Astrocyte of the cerebellum (primary cell): ENCODE measurements around the gene USP13.
A peak's percentile ranks its signal among the peaks of the same experiment; 100 is the strongest.

Experiments
- DNase-seq: peaks from one replicate; pipeline ENCODE4 v3.0.0-alpha.2; 2011; ENCODE audit warnings: low read depth
- H3K4me3 ChIP-seq: 2 replicates; pipeline ENCODE4 v1.5.1; 2011; ENCODE audit warnings: mild to moderate bottlenecking, low read depth, low read length, moderate library complexity
- CTCF ChIP-seq: IDR thresholded peaks from 2 replicates; pipeline ENCODE4 v1.5.1; 2012; ENCODE audit warnings: low read length, low read depth, moderate library complexity, mild to moderate bottlenecking; ENCODE audit errors: missing control alignments
- in situ Hi-C: cut with HindIII; loops from 2 replicates; pipeline ENCODE4 v1.10.0; 2017; ENCODE audit warnings: low sequenced_read_pairs

Gene USP13

GRCh38 chr3:179811321-179812095, 158.7 kb downstream of the USP13 start:
- H3K4me3 ChIP-seq = no peak overlapping the region
- in situ Hi-C loops = no loop called here
- TF ChIP-seq CTCF = peak; percentile 71
- peak; percentile 62 for DNase-seq

GRCh38 chr3:179812096-179812382, 159.2 kb downstream of the USP13 start:
- no peak for TF ChIP-seq CTCF
- in situ Hi-C loops = no loop called here
- no peak overlapping the region for H3K4me3 ChIP-seq
- DNase-seq = no peak

DNA sequence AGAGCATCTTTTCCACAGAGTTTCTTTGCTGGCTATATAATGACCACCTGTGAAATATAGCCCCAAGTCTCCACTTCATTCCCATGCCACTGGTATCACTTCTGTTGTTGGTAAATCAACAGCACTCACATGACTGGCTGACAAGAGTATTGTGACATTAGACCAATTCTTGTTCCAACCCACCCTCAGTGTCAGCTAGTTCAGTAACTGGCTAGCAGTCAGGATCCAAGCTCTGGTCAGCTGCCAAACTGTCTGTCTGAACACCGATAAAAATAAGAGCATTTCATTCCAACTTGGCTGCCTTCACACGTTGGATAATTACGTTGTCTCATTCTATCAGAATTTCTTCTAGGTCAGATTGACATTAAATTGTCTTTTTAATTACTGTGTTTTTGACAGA, 166.5 kb downstream of the USP13 start:
- no peak overlapping the region for H3K4me3 ChIP-seq
- TF ChIP-seq CTCF = no peak
- in situ Hi-C loops = no loop called here
- no peak for DNase-seq

- in situ Hi-C loops = no loop called here
- no peak for TF ChIP-seq CTCF
- H3K4me3 ChIP-seq = no peak overlapping the region
- no peak for DNase-seq
Observed at GRCh38 chr3:179822296-179822695, 169.5 kb downstream of the USP13 start.

GRCh38 chr3:179825527-179826246, 172.8 kb downstream of the USP13 start:
- no peak for DNase-seq
- in situ Hi-C loops = no loop called here

GRCh38 chr3:179826247-179826637, 173.4 kb downstream of the USP13 start:
- in situ Hi-C loops = no loop called here
- TF ChIP-seq CTCF = no peak
- DNase-seq = no peak
- no peak overlapping the region for H3K4me3 ChIP-seq

More at GRCh38 chr3:179825527-179826246, 172.8 kb downstream of the USP13 start:
- no peak overlapping the region for H3K4me3 ChIP-seq
- TF ChIP-seq CTCF = no peak
